K562 (cell line): Measurements from ENCODE around the gene ABCB9.

Experiments
- DIDO1 ChIP-seq: fragments of 450-650 bp; IDR thresholded peaks from 2 replicates; pipeline ENCODE4 v1.6.1; 2016; ENCODE audit warnings: low read depth, missing biosample characterization, missing genetic modification characterization
- KLF1 ChIP-seq: fragments of 450-650 bp; IDR thresholded peaks from 2 replicates; pipeline ENCODE4 v1.6.1; 2016; ENCODE audit warnings: missing genetic modification characterization, missing compliant biosample characterization
- MYC ChIP-seq, 2 experiments: fragments of 250-450 bp in 1 of 2; sonication (Bioruptor Pico) in 1 of 2; IDR thresholded peaks; 2 replicates each; pipeline versions ENCODE4 v1.5.1 to v1.6.1; 2012 to 2021; ENCODE audit warnings: low read depth in 2 of 2, borderline replicate concordance in 1 of 2, improper control_type of control experiment in 1 of 2, low read length in 1 of 2, mild to moderate bottlenecking in 1 of 2, moderate library complexity in 1 of 2
- PCBP2 ChIP-seq: fragments of 200-400 bp; formaldehyde crosslinking; IDR thresholded peaks from 2 replicates; pipeline ENCODE4 v1.6.1; 2018; ENCODE audit warnings: low read length, low read depth, mild to moderate bottlenecking, moderate library complexity; ENCODE audit not compliant: poor library complexity, severe bottlenecking
- POLR2AphosphoS5 ChIP-seq: IDR thresholded peaks from 2 replicates; pipeline ENCODE4 v1.6.1; 2011; ENCODE audit warnings: mild to moderate bottlenecking, low read depth, low read length, moderate library complexity; ENCODE audit not compliant: control insufficient read depth, insufficient read depth
- PTRF ChIP-seq: fragments of 450-650 bp; IDR thresholded peaks from 2 replicates; pipeline ENCODE4 v1.6.1; 2016; ENCODE audit warnings: mild to moderate bottlenecking, missing genetic modification characterization, missing compliant biosample characterization
- SIN3B ChIP-seq: fragments of 450-650 bp; IDR thresholded peaks from 2 replicates; pipeline ENCODE4 v1.6.1; 2017; ENCODE audit warnings: low read depth, mild to moderate bottlenecking, moderate library complexity
- SRF ChIP-seq, 2 experiments: fragments of 250-450, 450-650 bp in 1 of 2; sonication (Bioruptor Pico) in 1 of 2; sonication (generic) in 1 of 2; formaldehyde crosslinking; IDR thresholded peaks; 2 replicates each; pipeline versions ENCODE4 v1.5.0 to v1.5.1; 2020 to 2022; ENCODE audit warnings: mild to moderate bottlenecking in 1 of 2, missing genetic modification reagents in 1 of 2
- TARDBP ChIP-seq: fragments of 450-650 bp; IDR thresholded peaks from 2 replicates; pipeline ENCODE4 v1.6.1; 2016
- ZNF239 ChIP-seq: fragments of 250-450 bp; sonication (Bioruptor Pico); IDR thresholded peaks from 2 replicates; pipeline ENCODE4 v1.4.0; 2020; ENCODE audit warnings: mild to moderate bottlenecking
- ZSCAN29 ChIP-seq: fragments of 450-650 bp; IDR thresholded peaks from 2 replicates; pipeline ENCODE4 v1.6.1; 2017
- TF ChIP-seq, protein P1 (sequence below), 3 experiments: IDR thresholded peaks in 2 of 3; conservative IDR thresholded peaks in 1 of 3; 2 replicates each; pipeline ENCODE4 v1.5.1; 2011 to 2012; ENCODE audit warnings: low read length in 3 of 3, mild to moderate bottlenecking in 3 of 3, control low read depth in 2 of 3, improper control_type of control experiment in 1 of 3, inconsistent platforms in 1 of 3, low read depth in 1 of 3, mixed read lengths in 1 of 3, moderate library complexity in 1 of 3; ENCODE audit not compliant: insufficient read depth in 2 of 3
- TF ChIP-seq, protein P2 (sequence below): fragments of 150-350 bp; conservative IDR thresholded peaks from 2 replicates; pipeline ENCODE4 v1.6.1; 2014; ENCODE audit warnings: low read length

- TF ChIP-seq, protein P1, sequence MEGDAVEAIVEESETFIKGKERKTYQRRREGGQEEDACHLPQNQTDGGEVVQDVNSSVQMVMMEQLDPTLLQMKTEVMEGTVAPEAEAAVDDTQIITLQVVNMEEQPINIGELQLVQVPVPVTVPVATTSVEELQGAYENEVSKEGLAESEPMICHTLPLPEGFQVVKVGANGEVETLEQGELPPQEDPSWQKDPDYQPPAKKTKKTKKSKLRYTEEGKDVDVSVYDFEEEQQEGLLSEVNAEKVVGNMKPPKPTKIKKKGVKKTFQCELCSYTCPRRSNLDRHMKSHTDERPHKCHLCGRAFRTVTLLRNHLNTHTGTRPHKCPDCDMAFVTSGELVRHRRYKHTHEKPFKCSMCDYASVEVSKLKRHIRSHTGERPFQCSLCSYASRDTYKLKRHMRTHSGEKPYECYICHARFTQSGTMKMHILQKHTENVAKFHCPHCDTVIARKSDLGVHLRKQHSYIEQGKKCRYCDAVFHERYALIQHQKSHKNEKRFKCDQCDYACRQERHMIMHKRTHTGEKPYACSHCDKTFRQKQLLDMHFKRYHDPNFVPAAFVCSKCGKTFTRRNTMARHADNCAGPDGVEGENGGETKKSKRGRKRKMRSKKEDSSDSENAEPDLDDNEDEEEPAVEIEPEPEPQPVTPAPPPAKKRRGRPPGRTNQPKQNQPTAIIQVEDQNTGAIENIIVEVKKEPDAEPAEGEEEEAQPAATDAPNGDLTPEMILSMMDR (IDR thresholded peaks at IDR 0.05 in 2 of 3, conservative IDR thresholded peaks at IDR 0.05 in 1 of 3; ENCODE audit: insufficient read depth in 2 of 3, low read depth in 1 of 3, low read length in 3 of 3), result no peak
- TF ChIP-seq ZSCAN29 (no peak), SIN3B (no peak), MYC (IDR thresholded peaks at IDR 0.05; ENCODE audit: low read depth, low read length) (no peak), MYC (CRISPR knock-in tag; IDR thresholded peaks at IDR 0.05; ENCODE audit: borderline replicate concordance, low read depth) (no peak), DIDO1 (tag) (no peak), PCBP2 (no peak), PTRF (tag) (no peak), KLF1 (no peak), ZNF239 (CRISPR knock-in tag) (no peak), POLR2AphosphoS5 (no peak), SRF (CRISPR knock-in tag; IDR thresholded peaks at IDR 0.05) (no peak), TARDBP (no peak)
- TF ChIP-seq, protein P2, sequence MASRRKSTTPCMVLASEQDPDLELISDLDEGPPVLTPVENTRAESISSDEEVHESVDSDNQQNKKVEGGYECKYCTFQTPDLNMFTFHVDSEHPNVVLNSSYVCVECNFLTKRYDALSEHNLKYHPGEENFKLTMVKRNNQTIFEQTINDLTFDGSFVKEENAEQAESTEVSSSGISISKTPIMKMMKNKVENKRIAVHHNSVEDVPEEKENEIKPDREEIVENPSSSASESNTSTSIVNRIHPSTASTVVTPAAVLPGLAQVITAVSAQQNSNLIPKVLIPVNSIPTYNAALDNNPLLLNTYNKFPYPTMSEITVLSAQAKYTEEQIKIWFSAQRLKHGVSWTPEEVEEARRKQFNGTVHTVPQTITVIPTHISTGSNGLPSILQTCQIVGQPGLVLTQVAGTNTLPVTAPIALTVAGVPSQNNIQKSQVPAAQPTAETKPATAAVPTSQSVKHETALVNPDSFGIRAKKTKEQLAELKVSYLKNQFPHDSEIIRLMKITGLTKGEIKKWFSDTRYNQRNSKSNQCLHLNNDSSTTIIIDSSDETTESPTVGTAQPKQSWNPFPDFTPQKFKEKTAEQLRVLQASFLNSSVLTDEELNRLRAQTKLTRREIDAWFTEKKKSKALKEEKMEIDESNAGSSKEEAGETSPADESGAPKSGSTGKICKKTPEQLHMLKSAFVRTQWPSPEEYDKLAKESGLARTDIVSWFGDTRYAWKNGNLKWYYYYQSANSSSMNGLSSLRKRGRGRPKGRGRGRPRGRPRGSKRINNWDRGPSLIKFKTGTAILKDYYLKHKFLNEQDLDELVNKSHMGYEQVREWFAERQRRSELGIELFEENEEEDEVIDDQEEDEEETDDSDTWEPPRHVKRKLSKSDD, result no peak
These were observed 44.4 kb upstream of the ABCB9 start for GRCh38 chr12:123010681-123011080.
